Kidney (tissue), 14 donors: ENCODE results near the gene ADGRL3. TPM values are rescaled to one million over a fixed set of nuclear protein-coding genes. Genes with fewer than 3 reads are reported as not detected.

Source experiments
- DNase-seq, 5 donors: peaks; one replicate each; pipeline ENCODE4 v3.0.0-alpha.2; 2013 to 2020
- FAIRE-seq: peaks from 2 replicates; lab custom pipeline; 2012; peaks lifted over from hg19 to GRCh38; lab: Jason Lieb, UNC
- H3K27ac ChIP-seq, 2 donors: one replicate each; pipeline ENCODE4 v1.7.0; 2013; ENCODE audit warnings: low read depth in 2 of 2, low read length in 2 of 2, inconsistent platforms in 1 of 2
- H3K27me3 ChIP-seq: one replicate; pipeline ENCODE4 v1.7.1; 2013; ENCODE audit warnings: low read length, inconsistent platforms; ENCODE audit not compliant: control insufficient read depth, insufficient read depth
- H3K36me3 ChIP-seq, 3 donors: one replicate each; pipeline versions ENCODE4 v1.7.0 to v1.7.1; 2013; ENCODE audit warnings: low read length in 3 of 3, control low read depth in 1 of 3, inconsistent platforms in 1 of 3; ENCODE audit not compliant: insufficient read depth in 3 of 3, control insufficient read depth in 2 of 3
- H3K4me1 ChIP-seq, 3 donors: one replicate each; pipeline versions ENCODE4 v1.7.0 to v1.7.1; 2013; ENCODE audit warnings: low read length in 3 of 3, inconsistent platforms in 1 of 3, low read depth in 1 of 3; ENCODE audit not compliant: control insufficient read depth in 2 of 3, insufficient read depth in 2 of 3
- H3K4me3 ChIP-seq, 3 donors: one replicate each; pipeline versions ENCODE4 v1.7.0 to v1.8.1; 2013; ENCODE audit warnings: low read length in 3 of 3, control low read depth in 1 of 3, inconsistent platforms in 1 of 3
- H3K9ac ChIP-seq, 3 donors: one replicate each; pipeline versions ENCODE4 v1.7.0 to v1.7.1; 2013; ENCODE audit warnings: low read length in 3 of 3, control low read depth in 1 of 3, inconsistent platforms in 1 of 3
- H3K9me3 ChIP-seq, 3 donors: one replicate each; pipeline versions ENCODE4 v1.7.0 to v1.7.1; 2013; ENCODE audit warnings: low read length in 3 of 3, control low read depth in 1 of 3, inconsistent platforms in 1 of 3; ENCODE audit not compliant: control insufficient read depth in 2 of 3, insufficient read depth in 1 of 3
- CTCF ChIP-seq: IDR thresholded peaks from 3 replicates; pipeline ENCODE4 v1.5.1; 2012; ENCODE audit warnings: mild to moderate bottlenecking, moderate library complexity, borderline replicate concordance; ENCODE audit not compliant: insufficient read depth; ENCODE audit errors: extremely low read depth
- intact Hi-C: fragments of 100-400 bp; cut with DNase I; formaldehyde crosslinking; loops from one replicate; pipeline ENCODE4 v1.11.1; 2022
- polyA plus RNA-seq: library from polyadenylated mRNA; stranded (reverse); fragments of 350-450 nt; fragmentation: Illumina TruSeq; extraction: RNeasy Lipid Tissue Mini Kit (QIAGEN cat#74804); gene quantifications from one replicate; pipeline ENCODE4 v1.2.3, GENCODE V29; 2014; ENCODE audit warnings: low read depth, low replicate concordance; ENCODE audit not compliant: insufficient read depth
- total RNA-seq: library from RNA; stranded (reverse); fragmentation: NEBNext Ultra II Directional; extraction: Animal tissue kit (Norgen Biotek cat#: 25700); gene quantifications from one replicate; pipeline ENCODE4 v1.2.1, GENCODE V29; 2021
- donor health status: control.
- donor health status: control.
- donor health status: control.
- donor health status: control.
- donor health status: control.
- donor health status: DM: yes; HTN: yes; CAD: no.
- donor health status: Normal renal cell carcinoma (clear cell type).

ADGRL3 gene
- total and polyA plus RNA-seq, 2 donors from 2014 or later: 1.3 to 8.9 TPM

- DNase-seq: peak in 3 of 5 donors; percentile 29 to 66 (median 59)
- TF ChIP-seq CTCF: no peak
- Histone ChIP-seq H3K36me3 (no peaks in the 10 kb centered on the region), H3K9me3 (no peaks in the 10 kb centered on the region), H3K4me1 (peaks cover 0 to 5% (median 0%) of the 10 kb centered on the region in 3 donors), H3K4me3 (no peak overlapping the region), H3K27me3 (no peaks in the 10 kb centered on the region), H3K9ac (no peak overlapping the region), H3K27ac (no peak overlapping the region)
- intact Hi-C loops: no loop called here
- no peak for FAIRE-seq
Observed at GRCh38 chr4:61245069-61245714, 45.1 kb downstream of the ADGRL3 start.

- DNase-seq: peak in 2 of 5 donors; percentile 41 to 58
- Histone ChIP-seq H3K36me3 (no peaks in the 10 kb centered on the region), H3K9ac (no peak overlapping the region), H3K9me3 (no peaks in the 10 kb centered on the region), H3K4me3 (no peak overlapping the region), H3K27me3 (no peaks in the 10 kb centered on the region), H3K4me1 (peaks cover 0 to 5% (median 0%) of the 10 kb centered on the region in 3 donors), H3K27ac (no peak overlapping the region)
- intact Hi-C loops: no loop called here
- TF ChIP-seq CTCF: no peak
- no peak for FAIRE-seq
Observed at GRCh38 chr4:61246034-61246433, 45.9 kb downstream of the ADGRL3 start.

- H3K9me3 ChIP-seq: no peaks in the 10 kb centered on the region
- peaks cover 0 to 5% (median 0%) of the 10 kb centered on the region in 3 donors for H3K4me1 ChIP-seq
- H3K36me3 ChIP-seq: no peaks in the 10 kb centered on the region
- H3K27ac ChIP-seq: no peak overlapping the region
- no peaks in the 10 kb centered on the region for H3K27me3 ChIP-seq
- no peak overlapping the region for H3K4me3 ChIP-seq
- intact Hi-C loops: no loop called here
- FAIRE-seq (no peak), DNase-seq (no peak)
- TF ChIP-seq CTCF: no peak
- H3K9ac ChIP-seq: no peak overlapping the region
Observed at GRCh38 chr4:61248705-61249104, 48.6 kb downstream of the ADGRL3 start.
